Measurements from ENCODE around the gene FEN1. TPM values are rescaled to one million over a fixed set of nuclear protein-coding genes. Genes with fewer than 3 reads are reported as not detected.

Gene FEN1
- total RNA-seq, 2 experiments from 2014 or later = 109 to 114 TPM

- peak overlapping the region; percentile 43 for H3K4me3 Mint-ChIP-seq
- no peak for ATAC-seq
- intact Hi-C loops (cut with micrococcal nuclease) = no loop called here
- H3K9me3 Mint-ChIP-seq = no peaks in the 10 kb centered on the region
- H3K27ac Mint-ChIP-seq = no peak overlapping the region
- no peaks in the 10 kb centered on the region for H3K27me3 Mint-ChIP-seq
- TF ChIP-seq CTCF (IDR thresholded peaks at IDR 0.05) = no peak
- POLR2A ChIA-PET = interaction anchor here (13.6 kb wide), 1 partner anchor 18 kb away, joined by 119 read pairs; the partner anchor contains the start of gene FADS1
- CTCF ChIA-PET = interaction anchor here (2.4 to 4.7 kb wide), 6 partner anchors 8 to 313 kb away, joined by 5 to 49 read pairs (median 32); partner anchors contain the start of gene FADS1
- DNase-seq = no peak
- H3K4me1 Mint-ChIP-seq (ENCODE audit: low read depth) = peaks cover 45% of the 10 kb centered on the region
- H3K36me3 Mint-ChIP-seq (ENCODE audit: low read depth) = peaks cover 61% of the 10 kb centered on the region
Measured at GRCh38 chr11:61795459-61795858, 2.7 kb downstream of the FEN1 start.

- no peak for DNase-seq
- Mint-ChIP-seq H3K27me3 (no peaks in the 10 kb centered on the region), H3K36me3 (ENCODE audit: low read depth) (peaks cover 63% of the 10 kb centered on the region), H3K9me3 (no peaks in the 10 kb centered on the region), H3K27ac (no peak overlapping the region), H3K4me1 (ENCODE audit: low read depth) (peaks cover 43% of the 10 kb centered on the region), H3K4me3 (no peak overlapping the region)
- ChIA-PET CTCF (interaction anchor here (0.9 to 4.7 kb wide), 17 partner anchors 9 to 462 kb away, joined by 3 to 49 read pairs (median 6); partner anchors contain the start of gene FADS1), POLR2A (interaction anchor here (1.6 to 13.6 kb wide), 4 partner anchors 11 to 33 kb away, joined by 5 to 119 read pairs (median 14); partner anchors contain the start of gene FADS1)
- intact Hi-C loops (cut with micrococcal nuclease) = no loop called here
- no peak for TF ChIP-seq CTCF (IDR thresholded peaks at IDR 0.05)
- ATAC-seq = no peak
Measured at GRCh38 chr11:61795876-61796526, 3.3 kb downstream of the FEN1 start.

GRCh38 chr11:61797263-61797944, 4.7 kb downstream of the FEN1 start:
- ChIA-PET CTCF (interaction anchor here (0.6 to 4.7 kb wide), 46 partner anchors 9 to 463 kb away, joined by 3 to 49 read pairs (median 4); partner anchors contain the start of gene FADS1), POLR2A (interaction anchor here (0.8 to 13.6 kb wide), 9 partner anchors 9 to 102 kb away, joined by 3 to 119 read pairs (median 5); partner anchors contain the start of gene FADS1)
- Mint-ChIP-seq H3K27ac (no peak overlapping the region), H3K4me1 (ENCODE audit: low read depth) (peaks cover 37% of the 10 kb centered on the region), H3K27me3 (no peaks in the 10 kb centered on the region), H3K36me3 (ENCODE audit: low read depth) (peaks cover 60% of the 10 kb centered on the region), H3K4me3 (peak overlapping the region; percentile 9), H3K9me3 (no peaks in the 10 kb centered on the region)
- intact Hi-C loops (cut with micrococcal nuclease) = no loop called here
- ATAC-seq (no peak), DNase-seq (peak; percentile 88)
- peak; percentile 72 for TF ChIP-seq CTCF (IDR thresholded peaks at IDR 0.05)

- H3K27ac Mint-ChIP-seq = no peak overlapping the region
- H3K4me1 Mint-ChIP-seq (ENCODE audit: low read depth) = peaks cover 28% of the 10 kb centered on the region
- H3K36me3 Mint-ChIP-seq (ENCODE audit: low read depth) = peaks cover 61% of the 10 kb centered on the region
- DNase-seq = no peak
- TF ChIP-seq CTCF (IDR thresholded peaks at IDR 0.05) = no peak
- no peak overlapping the region for H3K4me3 Mint-ChIP-seq
- no peak for ATAC-seq
- ChIA-PET CTCF (interaction anchor here (1.3 to 4.4 kb wide), 6 partner anchors 13 to 282 kb away, joined by 3 to 35 read pairs (median 4); partner anchors contain the start of gene FADS1), POLR2A (interaction anchor here (0.8 to 13.6 kb wide), 2 partner anchors 13 to 14 kb away, joined by 3 to 119 read pairs; partner anchors contain the start of gene FADS1)
- H3K9me3 Mint-ChIP-seq = no peaks in the 10 kb centered on the region
- intact Hi-C loops (cut with micrococcal nuclease) = no loop called here
- no peaks in the 10 kb centered on the region for H3K27me3 Mint-ChIP-seq
Measured at GRCh38 chr11:61799665-61800284, 7.1 kb downstream of the FEN1 start.

All from activated CD8-positive, alpha-beta T cell treated with anti-CD3 and anti-CD28 coated beads for 36 hours (primary cell).